Measurements from ENCODE around the gene SLAMF1.
A peak's percentile ranks its signal among the peaks of the same experiment; 100 is the strongest.

The SLAMF1 gene

GRCh38 chr1:160558660-160559380 is 88.0 kb downstream of the SLAMF1 start:
- DNase-seq, result peak; percentile 74

Data from hematopoietic multipotent progenitor cell treated with erythropoietin and hydrocortisone succinate and interleukin-3 and kit ligand, for 6 days (in vitro differentiated cells).